Activated CD4-positive, alpha-beta T cell treated with anti-CD3 and anti-CD28 coated beads, Interleukin-2, amount 10 ng/mL, durations not matched to agents 7 days and 5 days (primary cell): ENCODE measurements around the gene GRK4. TPM values are rescaled to one million over a fixed set of nuclear protein-coding genes. Genes with fewer than 3 reads are reported as not detected.
"Not testable (repeated sequence)": the region's sequence is repeated elsewhere in the genome, so short reads cannot be mapped to it uniquely, and the experiment has no call there.

Experiments
- CTCF ChIA-PET: fragments of 350-600 bp; sonication (Branson Sonifier 250); formaldehyde crosslinking; loops from one replicate; lab custom pipeline; 2021; ENCODE audit warnings: antibody characterized with exemption; lab: Charles Lee
- POLR2A ChIA-PET: fragments of 350-600 bp; sonication (Branson Sonifier 250); formaldehyde crosslinking; loops from one replicate; lab custom pipeline; 2021; ENCODE audit warnings: antibody characterized with exemption; lab: Charles Lee
- DNase-seq: peaks from one replicate; pipeline ENCODE4 v3.0.0-alpha.2; 2020
- H3K27ac Mint-ChIP-seq: one replicate; pipeline ENCODE4 v1.8.0; 2021; ENCODE audit warnings: mild to moderate bottlenecking, moderate library complexity, mixed read lengths
- H3K27me3 Mint-ChIP-seq: one replicate; pipeline ENCODE4 v1.8.0; 2021; ENCODE audit warnings: mixed read lengths
- H3K36me3 Mint-ChIP-seq: one replicate; pipeline ENCODE4 v1.8.0; 2021; ENCODE audit warnings: low read depth, mixed read lengths
- H3K4me1 Mint-ChIP-seq: one replicate; pipeline ENCODE4 v1.8.0; 2021; ENCODE audit warnings: mixed read lengths
- H3K4me3 Mint-ChIP-seq: one replicate; pipeline ENCODE4 v1.8.0; 2021; ENCODE audit warnings: mild to moderate bottlenecking, moderate library complexity, mixed read lengths
- H3K9me3 Mint-ChIP-seq: one replicate; pipeline ENCODE4 v1.8.0; 2021; ENCODE audit warnings: mixed read lengths
- total RNA-seq, 2 experiments: library from RNA; stranded (reverse); gene quantifications; one replicate each; pipeline ENCODE4 v1.2.3, GENCODE V29; 2021

The GRK4 gene
- total RNA-seq, 2 experiments from 2014 or later = 2.5 to 5.2 TPM

- Mint-ChIP-seq H3K9me3 (no peaks in the 10 kb centered on the region), H3K36me3 (peaks cover 45% of the 10 kb centered on the region), H3K4me1 (peaks cover 38% of the 10 kb centered on the region), H3K27me3 (no peaks in the 10 kb centered on the region), H3K4me3 (no peak overlapping the region), H3K27ac (no peak overlapping the region)
- ChIA-PET POLR2A (no interaction called here), CTCF (interaction anchor here (0.8 to 6.5 kb wide), 5 partner anchors 9 to 176 kb away, joined by 3 to 30 read pairs (median 6); no protein-coding TSS in a partner anchor)
- peak; percentile 4 for DNase-seq
Measured at GRCh38 chr4:2939383-2940243, 23.8 kb upstream of the GRK4 start.

- Mint-ChIP-seq H3K36me3 (peaks cover 49% of the 10 kb centered on the region), H3K4me3 (peak overlapping the region; percentile 27), H3K4me1 (peaks cover 36% of the 10 kb centered on the region), H3K27ac (peak overlapping the region; percentile 13), H3K27me3 (no peaks in the 10 kb centered on the region), H3K9me3 (no peaks in the 10 kb centered on the region)
- DNase-seq = no peak
- POLR2A ChIA-PET = no interaction called here
- CTCF ChIA-PET = interaction anchor here (0.9 to 6.5 kb wide), 5 partner anchors 8 to 177 kb away, joined by 3 to 30 read pairs (median 4); no protein-coding TSS in a partner anchor
Measured at GRCh38 chr4:2940267-2941137, 22.9 kb upstream of the GRK4 start.

GRCh38 chr4:2941138-2942036 is 22.0 kb upstream of the GRK4 start:
- POLR2A ChIA-PET = no interaction called here
- Mint-ChIP-seq H3K9me3 (no peaks in the 10 kb centered on the region), H3K27me3 (no peaks in the 10 kb centered on the region), H3K4me1 (peaks cover 27% of the 10 kb centered on the region), H3K36me3 (peaks cover 52% of the 10 kb centered on the region), H3K27ac (no peak overlapping the region), H3K4me3 (no peak overlapping the region)
- DNase-seq = peak; percentile 4
- CTCF ChIA-PET = interaction anchor here (0.9 to 2.1 kb wide), 4 partner anchors 11 to 178 kb away, joined by 3 to 12 read pairs (median 4); no protein-coding TSS in a partner anchor

GRCh38 chr4:2942037-2942531 is 21.3 kb upstream of the GRK4 start:
- Mint-ChIP-seq H3K9me3 (no peaks in the 10 kb centered on the region), H3K4me1 (peaks cover 20% of the 10 kb centered on the region), H3K4me3 (no peak overlapping the region), H3K27me3 (no peaks in the 10 kb centered on the region), H3K27ac (peak overlapping the region; percentile 71), H3K36me3 (peaks cover 59% of the 10 kb centered on the region)
- ChIA-PET POLR2A (no interaction called here), CTCF (interaction anchor here (1.0 to 2.1 kb wide), 2 partner anchors 12 to 13 kb away, joined by 3 to 12 read pairs; no protein-coding TSS in a partner anchor)
- DNase-seq = peak; percentile 5

- no peak overlapping the region for H3K4me3 Mint-ChIP-seq
- H3K36me3 Mint-ChIP-seq = peaks cover 64% of the 10 kb centered on the region
- no peak for DNase-seq
- no peaks in the 10 kb centered on the region for H3K9me3 Mint-ChIP-seq
- POLR2A ChIA-PET = no interaction called here
- H3K27ac Mint-ChIP-seq = peak overlapping the region; percentile 71
- peaks cover 15% of the 10 kb centered on the region for H3K4me1 Mint-ChIP-seq
- CTCF ChIA-PET = interaction anchor here (1.0 kb wide), 1 partner anchor 13 kb away, joined by 3 read pairs; no protein-coding TSS in a partner anchor
- no peaks in the 10 kb centered on the region for H3K27me3 Mint-ChIP-seq
Measured at GRCh38 chr4:2942532-2943363, 20.6 kb upstream of the GRK4 start.

- H3K36me3 Mint-ChIP-seq = peaks cover 66% of the 10 kb centered on the region
- no peak for DNase-seq
- CTCF ChIA-PET = interaction anchor here (0.8 to 1.0 kb wide), 3 partner anchors 8 to 12 kb away, joined by 3 to 4 read pairs (median 3); no protein-coding TSS in a partner anchor
- no peaks in the 10 kb centered on the region for H3K9me3 Mint-ChIP-seq
- H3K4me1 Mint-ChIP-seq = peaks cover 12% of the 10 kb centered on the region
- POLR2A ChIA-PET = no interaction called here
- peak overlapping the region; percentile 22 for H3K27ac Mint-ChIP-seq
- no peak overlapping the region for H3K4me3 Mint-ChIP-seq
- H3K27me3 Mint-ChIP-seq = no peaks in the 10 kb centered on the region
Measured at GRCh38 chr4:2943364-2944090, 19.8 kb upstream of the GRK4 start.

- POLR2A ChIA-PET = no interaction called here
- Mint-ChIP-seq H3K4me3 (no peak overlapping the region), H3K36me3 (peaks cover 63% of the 10 kb centered on the region), H3K9me3 (no peaks in the 10 kb centered on the region), H3K4me1 (peaks cover 8% of the 10 kb centered on the region), H3K27ac (no peak overlapping the region), H3K27me3 (no peaks in the 10 kb centered on the region)
- CTCF ChIA-PET = interaction anchor here (0.5 to 0.9 kb wide), 3 partner anchors 8 to 92 kb away, joined by 3 to 4 read pairs (median 4); no protein-coding TSS in a partner anchor
- DNase-seq = no peak
Measured at GRCh38 chr4:2944091-2944482, 19.3 kb upstream of the GRK4 start.

- ChIA-PET POLR2A (no interaction called here), CTCF (interaction anchor here (0.5 to 1.2 kb wide), 4 partner anchors 9 to 93 kb away, joined by 3 to 4 read pairs (median 4); no protein-coding TSS in a partner anchor)
- Mint-ChIP-seq H3K36me3 (peaks cover 62% of the 10 kb centered on the region), H3K27me3 (no peaks in the 10 kb centered on the region), H3K9me3 (no peaks in the 10 kb centered on the region), H3K4me3 (no peak overlapping the region), H3K4me1 (peaks cover 7% of the 10 kb centered on the region), H3K27ac (no peak overlapping the region)
- no peak for DNase-seq
Measured at GRCh38 chr4:2944586-2945526, 18.5 kb upstream of the GRK4 start.

GRCh38 chr4:2945619-2946604 is 17.5 kb upstream of the GRK4 start:
- H3K27me3 Mint-ChIP-seq, H3K9me3 Mint-ChIP-seq, DNase-seq, H3K4me1 Mint-ChIP-seq, POLR2A ChIA-PET, H3K4me3 Mint-ChIP-seq: not testable (repeated sequence)
- peaks cover 63% of the 10 kb centered on the region for H3K36me3 Mint-ChIP-seq
- H3K27ac Mint-ChIP-seq = peak overlapping the region; percentile 26
- CTCF ChIA-PET = interaction anchor here (1.2 to 4.1 kb wide), 3 partner anchors 8 to 17 kb away, joined by 4 to 30 read pairs (median 5); partner anchors contain the start of genes GRK4 and NOP14
